Ishikawa (cell line): Measurements from ENCODE around the gene RHBDF2.

Experiments used
- CEBPB ChIP-seq: IDR thresholded peaks from 2 replicates; pipeline ENCODE4 v1.6.1; 2012
- CREB1 ChIP-seq: IDR thresholded peaks from 2 replicates; pipeline ENCODE4 v1.6.1; 2012; ENCODE audit warnings: low read depth
- EGR1 ChIP-seq: IDR thresholded peaks from 2 replicates; pipeline ENCODE4 v1.6.1; 2012
- EP300 ChIP-seq: IDR thresholded peaks from 2 replicates; pipeline ENCODE4 v1.6.1; 2012; ENCODE audit warnings: borderline replicate concordance
- FOXM1 ChIP-seq: IDR thresholded peaks from 2 replicates; pipeline ENCODE4 v1.6.1; 2012; ENCODE audit warnings: low read depth, borderline replicate concordance
- NFIC ChIP-seq: IDR thresholded peaks from 2 replicates; pipeline ENCODE4 v1.6.1; 2012
- RAD21 ChIP-seq: IDR thresholded peaks from 2 replicates; pipeline ENCODE4 v1.6.1; 2012; ENCODE audit warnings: low read depth
- TAF1 ChIP-seq: IDR thresholded peaks from 2 replicates; pipeline ENCODE4 v1.6.1; 2012; ENCODE audit warnings: low read depth, mild to moderate bottlenecking
- TCF12 ChIP-seq: IDR thresholded peaks from 2 replicates; pipeline ENCODE4 v1.6.1; 2012; ENCODE audit warnings: low read depth
- TEAD4 ChIP-seq: IDR thresholded peaks from 2 replicates; pipeline ENCODE4 v1.6.1; 2012
- YY1 ChIP-seq: IDR thresholded peaks from 2 replicates; pipeline ENCODE4 v1.6.1; 2012; ENCODE audit warnings: low read depth
- ZBTB7A ChIP-seq: IDR thresholded peaks from 2 replicates; pipeline ENCODE4 v1.6.1; 2012; ENCODE audit warnings: low read depth
- TF ChIP-seq, protein P1 (sequence below): IDR thresholded peaks from 2 replicates; pipeline ENCODE4 v1.6.1; 2012
- TF ChIP-seq, protein P2 (sequence below): IDR thresholded peaks from 2 replicates; pipeline ENCODE4 v1.6.1; 2012
- TF ChIP-seq, protein P3 (sequence below): IDR thresholded peaks from 2 replicates; pipeline ENCODE4 v1.6.1; 2012; ENCODE audit warnings: low read depth, mild to moderate bottlenecking

Gene RHBDF2

DNA sequence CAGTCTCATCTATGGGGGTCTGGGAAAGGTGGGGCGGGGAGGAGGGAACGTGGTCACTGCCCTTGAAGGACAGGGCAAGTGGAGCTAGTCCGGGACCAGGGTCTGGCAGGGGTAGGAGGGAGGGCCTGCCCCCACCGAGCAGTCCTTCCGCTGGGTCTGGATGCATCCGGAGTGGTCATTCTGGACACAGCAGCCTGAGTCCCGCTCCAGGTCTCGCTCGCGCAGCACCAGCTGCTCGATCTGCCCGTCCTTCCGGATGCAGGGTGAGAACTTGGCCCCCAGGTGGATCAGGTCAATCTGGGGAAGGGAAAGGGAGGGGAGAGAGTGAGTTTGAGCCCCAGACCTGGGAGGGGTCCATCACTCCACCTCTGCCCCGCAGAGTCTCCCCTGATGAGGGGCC is 27.0 kb downstream of the RHBDF2 start:
- TF ChIP-seq, protein P1, sequence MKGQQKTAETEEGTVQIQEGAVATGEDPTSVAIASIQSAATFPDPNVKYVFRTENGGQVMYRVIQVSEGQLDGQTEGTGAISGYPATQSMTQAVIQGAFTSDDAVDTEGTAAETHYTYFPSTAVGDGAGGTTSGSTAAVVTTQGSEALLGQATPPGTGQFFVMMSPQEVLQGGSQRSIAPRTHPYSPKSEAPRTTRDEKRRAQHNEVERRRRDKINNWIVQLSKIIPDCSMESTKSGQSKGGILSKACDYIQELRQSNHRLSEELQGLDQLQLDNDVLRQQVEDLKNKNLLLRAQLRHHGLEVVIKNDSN = no peak
- no peak for TF ChIP-seq TEAD4
- TF ChIP-seq NFIC = no peak
- no peak for TF ChIP-seq RAD21
- TF ChIP-seq YY1 = no peak
- TF ChIP-seq TCF12 = no peak
- TF ChIP-seq, protein P2, sequence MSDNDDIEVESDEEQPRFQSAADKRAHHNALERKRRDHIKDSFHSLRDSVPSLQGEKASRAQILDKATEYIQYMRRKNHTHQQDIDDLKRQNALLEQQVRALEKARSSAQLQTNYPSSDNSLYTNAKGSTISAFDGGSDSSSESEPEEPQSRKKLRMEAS = no peak
- no peak for TF ChIP-seq EP300
- TF ChIP-seq TAF1 = no peak
- TF ChIP-seq EGR1 = no peak
- no peak for TF ChIP-seq FOXM1
- no peak for TF ChIP-seq ZBTB7A
- no peak for TF ChIP-seq CEBPB
- no peak for TF ChIP-seq CREB1
- TF ChIP-seq, protein P3, sequence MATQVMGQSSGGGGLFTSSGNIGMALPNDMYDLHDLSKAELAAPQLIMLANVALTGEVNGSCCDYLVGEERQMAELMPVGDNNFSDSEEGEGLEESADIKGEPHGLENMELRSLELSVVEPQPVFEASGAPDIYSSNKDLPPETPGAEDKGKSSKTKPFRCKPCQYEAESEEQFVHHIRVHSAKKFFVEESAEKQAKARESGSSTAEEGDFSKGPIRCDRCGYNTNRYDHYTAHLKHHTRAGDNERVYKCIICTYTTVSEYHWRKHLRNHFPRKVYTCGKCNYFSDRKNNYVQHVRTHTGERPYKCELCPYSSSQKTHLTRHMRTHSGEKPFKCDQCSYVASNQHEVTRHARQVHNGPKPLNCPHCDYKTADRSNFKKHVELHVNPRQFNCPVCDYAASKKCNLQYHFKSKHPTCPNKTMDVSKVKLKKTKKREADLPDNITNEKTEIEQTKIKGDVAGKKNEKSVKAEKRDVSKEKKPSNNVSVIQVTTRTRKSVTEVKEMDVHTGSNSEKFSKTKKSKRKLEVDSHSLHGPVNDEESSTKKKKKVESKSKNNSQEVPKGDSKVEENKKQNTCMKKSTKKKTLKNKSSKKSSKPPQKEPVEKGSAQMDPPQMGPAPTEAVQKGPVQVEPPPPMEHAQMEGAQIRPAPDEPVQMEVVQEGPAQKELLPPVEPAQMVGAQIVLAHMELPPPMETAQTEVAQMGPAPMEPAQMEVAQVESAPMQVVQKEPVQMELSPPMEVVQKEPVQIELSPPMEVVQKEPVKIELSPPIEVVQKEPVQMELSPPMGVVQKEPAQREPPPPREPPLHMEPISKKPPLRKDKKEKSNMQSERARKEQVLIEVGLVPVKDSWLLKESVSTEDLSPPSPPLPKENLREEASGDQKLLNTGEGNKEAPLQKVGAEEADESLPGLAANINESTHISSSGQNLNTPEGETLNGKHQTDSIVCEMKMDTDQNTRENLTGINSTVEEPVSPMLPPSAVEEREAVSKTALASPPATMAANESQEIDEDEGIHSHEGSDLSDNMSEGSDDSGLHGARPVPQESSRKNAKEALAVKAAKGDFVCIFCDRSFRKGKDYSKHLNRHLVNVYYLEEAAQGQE = no peak

DNA sequence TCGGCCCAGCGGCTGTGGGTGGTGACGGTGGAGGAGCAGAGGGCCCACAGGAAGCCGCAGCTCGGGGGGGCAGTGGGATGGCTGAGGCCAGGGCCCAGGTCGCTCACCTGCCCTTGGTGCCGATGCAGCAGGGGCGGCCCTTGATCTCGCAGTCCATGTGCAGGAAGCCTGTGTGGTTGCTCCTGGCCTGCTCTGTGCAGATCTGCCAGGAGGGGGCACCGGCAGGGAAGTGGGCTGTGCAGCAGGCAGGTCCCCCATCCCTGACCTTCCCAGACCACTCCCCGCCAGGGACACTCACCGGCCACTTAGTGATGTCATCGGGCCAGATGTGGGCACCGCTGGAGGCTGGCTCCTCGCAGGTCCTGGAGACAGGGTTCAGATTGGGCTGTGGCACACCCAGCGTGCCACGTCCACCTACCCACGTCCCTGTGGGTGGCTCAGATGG is 27.7 kb downstream of the RHBDF2 start:
- TF ChIP-seq NFIC (no peak), FOXM1 (no peak), RAD21 (no peak)
- TF ChIP-seq, protein P2 = no peak

DNA sequence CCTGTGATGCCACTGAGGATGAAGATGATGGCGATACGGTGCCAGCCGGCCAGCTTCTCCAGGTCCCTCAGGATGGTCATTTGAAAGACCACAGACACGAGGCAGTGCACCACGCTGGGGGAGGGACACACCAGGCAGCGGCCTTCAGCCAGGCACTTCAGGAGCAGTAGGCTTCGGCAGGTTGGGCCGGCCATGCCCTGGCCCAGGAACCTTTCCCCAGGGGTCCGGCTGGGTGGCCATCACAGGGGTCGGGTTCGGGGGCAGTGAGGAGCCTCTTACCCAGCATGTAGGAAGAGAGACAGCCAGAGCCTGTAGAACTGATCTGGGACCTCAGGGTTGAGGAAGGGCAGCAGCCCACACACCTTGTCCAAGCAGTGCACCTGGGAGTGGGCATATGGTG is 28.5 kb downstream of the RHBDF2 start:
- TF ChIP-seq, protein P1 = no peak
- TF ChIP-seq EP300 (no peak), RAD21 (no peak), FOXM1 (no peak), NFIC (no peak), CREB1 (no peak), TCF12 (no peak), TAF1 (no peak), TEAD4 (no peak)
- TF ChIP-seq, protein P3 = no peak

DNA sequence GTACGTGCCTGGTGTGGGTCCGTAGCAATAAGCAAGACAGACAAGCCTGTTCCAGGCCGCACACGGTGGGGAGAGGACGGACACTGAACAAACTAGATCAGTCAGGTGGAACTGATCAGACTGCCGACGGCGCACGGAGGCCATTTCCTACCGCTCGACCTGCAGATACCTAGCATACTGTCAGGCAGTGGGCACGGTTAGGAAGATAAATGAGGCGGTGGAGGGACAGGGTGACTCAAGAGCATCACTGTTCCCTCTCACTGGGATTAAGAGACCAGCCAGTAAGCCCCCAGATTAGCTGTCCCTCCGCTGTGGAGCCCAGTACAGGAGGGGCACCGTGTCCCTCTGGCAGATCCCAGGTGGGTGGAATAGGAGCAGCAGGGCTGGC is 29.0 kb downstream of the RHBDF2 start:
- TF ChIP-seq EP300 (no peak), TAF1 (no peak), EGR1 (no peak), TEAD4 (no peak), YY1 (no peak), FOXM1 (no peak), CEBPB (no peak), CREB1 (no peak), TCF12 (no peak), RAD21 (no peak), ZBTB7A (no peak), NFIC (no peak)
- TF ChIP-seq, protein P2 = no peak
- TF ChIP-seq, protein P3 = no peak
- TF ChIP-seq, protein P1 = no peak
